Measurements from ENCODE around the gene PLPP3.
A peak's percentile ranks its signal among the peaks of the same experiment; 100 is the strongest.

- TF ChIP-seq CTCF (IDR thresholded peaks at IDR 0.05) (peak; percentile 29 to 48 (median 40)), POLR2A (IDR thresholded peaks at IDR 0.05) (no peak)
Measured at GRCh38 chr1:56576880-56577405, 2.4 kb downstream of the PLPP3 start.

All from uterus (tissue), 2 donors.